Uterus (tissue), 4 donors: ENCODE results near the gene KRT6B. TPM values are rescaled to one million over a fixed set of nuclear protein-coding genes. Genes with fewer than 3 reads are reported as not detected.

Experiments used
- DNase-seq, 2 donors: peaks; one replicate each; pipeline ENCODE4 v3.0.0-alpha.2; 2019 to 2020
- H3K27ac ChIP-seq, 2 donors: fragments of 200-600 bp; sonication (generic); 1 replicate in 1 of 2; 2 replicates in 1 of 2; pipeline ENCODE4 v1.5.1; 2016 to 2018
- H3K27me3 ChIP-seq, 2 donors: fragments of 200-600 bp; sonication (generic); one replicate each; pipeline ENCODE4 v1.5.1; 2018 to 2019; ENCODE audit warnings: control low read depth in 1 of 2
- H3K36me3 ChIP-seq, 2 donors: fragments of 200-600 bp; sonication (generic); one replicate each; pipeline ENCODE4 v1.5.1; 2019; ENCODE audit warnings: control low read depth in 1 of 2
- H3K4me1 ChIP-seq, 2 donors: fragments of 200-600 bp; sonication (generic); one replicate each; pipeline ENCODE4 v1.5.1; 2018 to 2019; ENCODE audit warnings: control low read depth in 1 of 2
- H3K4me3 ChIP-seq, 2 donors: fragments of 200-600 bp; sonication (generic); 1 replicate in 1 of 2; 2 replicates in 1 of 2; pipeline ENCODE4 v1.5.1; 2018 to 2019; ENCODE audit warnings: mild to moderate bottlenecking in 1 of 2
- H3K9me3 ChIP-seq, 2 donors: fragments of 200-600 bp; sonication (generic); one replicate each; pipeline ENCODE4 v1.5.1; 2019; ENCODE audit warnings: control low read depth in 1 of 2
- POLR2A ChIP-seq, 2 donors: fragments of 450-650 bp; IDR thresholded peaks; one replicate each; pipeline ENCODE4 v1.6.1; 2016; ENCODE audit warnings: antibody characterized with exemption in 2 of 2, mild to moderate bottlenecking in 1 of 2, moderate library complexity in 1 of 2
- intact Hi-C: fragments of 100-400 bp; cut with DNase I; formaldehyde crosslinking; loops from one replicate; pipeline ENCODE4 v1.15.1; 2023; ENCODE audit warnings: low total_unique reads
- total RNA-seq, 4 donors: library from RNA; depleted of rRNA in 3 of 4; stranded (reverse); fragments of >200 nt in 3 of 4; gene quantifications; one replicate each; pipeline versions ENCODE4 v1.1.0 to v1.2.4, GENCODE V29; 2014 to 2023
- TF ChIP-seq, protein P1 (sequence below), 4 experiments: fragments of 200-600 bp in 2 of 4; fragments of 450-650 bp in 2 of 4; sonication (generic) in 2 of 4; IDR thresholded peaks; one replicate each; pipeline ENCODE4 v1.5.1; 2016 to 2019; ENCODE audit warnings: antibody characterized with exemption in 4 of 4, mild to moderate bottlenecking in 2 of 4, moderate library complexity in 1 of 4
- donor health status: DM: yes; HTN: yes; CAD: no.

Gene KRT6B
- total RNA-seq, 4 donors from 2014 or later = not detected

- Histone ChIP-seq H3K4me3 (no peak overlapping the region), H3K4me1 (no peaks in the 10 kb centered on the region), H3K36me3 (no peaks in the 10 kb centered on the region), H3K27ac (no peak overlapping the region), H3K9me3 (no peaks in the 10 kb centered on the region), H3K27me3 (no peaks in the 10 kb centered on the region)
- DNase-seq = no peak
- intact Hi-C loops = no loop called here
- TF ChIP-seq POLR2A (IDR thresholded peaks at IDR 0.05) = no peak
- TF ChIP-seq, protein P1, sequence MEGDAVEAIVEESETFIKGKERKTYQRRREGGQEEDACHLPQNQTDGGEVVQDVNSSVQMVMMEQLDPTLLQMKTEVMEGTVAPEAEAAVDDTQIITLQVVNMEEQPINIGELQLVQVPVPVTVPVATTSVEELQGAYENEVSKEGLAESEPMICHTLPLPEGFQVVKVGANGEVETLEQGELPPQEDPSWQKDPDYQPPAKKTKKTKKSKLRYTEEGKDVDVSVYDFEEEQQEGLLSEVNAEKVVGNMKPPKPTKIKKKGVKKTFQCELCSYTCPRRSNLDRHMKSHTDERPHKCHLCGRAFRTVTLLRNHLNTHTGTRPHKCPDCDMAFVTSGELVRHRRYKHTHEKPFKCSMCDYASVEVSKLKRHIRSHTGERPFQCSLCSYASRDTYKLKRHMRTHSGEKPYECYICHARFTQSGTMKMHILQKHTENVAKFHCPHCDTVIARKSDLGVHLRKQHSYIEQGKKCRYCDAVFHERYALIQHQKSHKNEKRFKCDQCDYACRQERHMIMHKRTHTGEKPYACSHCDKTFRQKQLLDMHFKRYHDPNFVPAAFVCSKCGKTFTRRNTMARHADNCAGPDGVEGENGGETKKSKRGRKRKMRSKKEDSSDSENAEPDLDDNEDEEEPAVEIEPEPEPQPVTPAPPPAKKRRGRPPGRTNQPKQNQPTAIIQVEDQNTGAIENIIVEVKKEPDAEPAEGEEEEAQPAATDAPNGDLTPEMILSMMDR (IDR thresholded peaks at IDR 0.05) = no peak
Observed at GRCh38 chr12:52433501-52434080, 18.4 kb downstream of the KRT6B start.

DNA sequence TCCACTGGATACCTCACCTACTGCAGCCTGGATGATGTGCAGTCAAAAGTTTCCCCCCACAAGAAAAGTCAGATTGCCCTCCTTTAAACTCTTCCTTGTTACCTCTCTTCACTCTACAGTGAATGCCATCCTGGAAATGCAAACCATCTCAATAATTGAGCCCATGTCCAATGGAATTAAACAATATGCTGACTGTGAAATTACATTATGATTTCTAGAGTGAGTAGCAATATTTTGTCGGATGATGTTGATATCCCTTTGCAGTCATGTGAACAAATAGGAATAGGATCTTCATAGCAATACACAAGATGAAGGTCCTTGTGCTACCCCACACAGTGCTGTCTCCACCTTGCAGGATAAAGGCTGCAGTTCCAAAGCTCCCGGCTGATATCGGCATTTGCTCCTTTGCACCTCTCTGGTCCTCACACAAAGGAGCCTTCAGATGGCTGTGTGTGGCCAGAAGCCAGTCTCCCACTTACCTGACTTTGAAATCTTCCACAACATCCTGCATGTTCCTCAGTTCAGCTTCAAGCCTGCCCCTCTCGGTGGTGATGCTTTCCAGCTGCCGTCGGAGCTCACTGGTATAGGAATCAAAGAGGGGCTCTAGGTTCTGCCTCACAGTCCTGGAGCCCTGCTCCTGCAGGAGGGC, 19.3 kb downstream of the KRT6B start:
- no peak for TF ChIP-seq POLR2A (IDR thresholded peaks at IDR 0.05)
- TF ChIP-seq, protein P1 (IDR thresholded peaks at IDR 0.05) = no peak
- no peaks in the 10 kb centered on the region for H3K36me3 ChIP-seq

DNA sequence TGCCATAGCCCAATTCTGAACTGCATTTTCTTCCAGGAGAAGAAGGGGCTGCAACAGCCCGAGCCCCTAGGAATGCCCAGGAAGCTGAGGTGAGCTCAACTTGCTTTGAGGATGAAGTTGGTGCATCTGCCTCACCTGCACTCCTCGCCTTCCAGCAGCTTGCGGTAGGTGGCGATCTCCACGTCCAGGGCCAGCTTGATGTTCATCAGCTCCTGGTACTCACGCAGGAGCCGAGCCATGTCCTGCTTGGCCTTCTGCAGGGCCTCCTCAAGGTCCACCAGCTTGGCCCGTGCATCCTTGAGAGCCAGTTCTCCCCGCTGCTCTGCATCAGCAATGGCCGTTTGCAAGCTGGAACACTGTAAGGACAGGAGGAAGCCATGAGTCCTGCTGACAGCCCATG, 23.8 kb downstream of the KRT6B start:
- Histone ChIP-seq H3K27me3 (no peaks in the 10 kb centered on the region), H3K4me3 (no peak overlapping the region), H3K4me1 (peaks cover 0 to 4% of the 10 kb centered on the region in 2 donors), H3K36me3 (no peaks in the 10 kb centered on the region), H3K9me3 (no peaks in the 10 kb centered on the region), H3K27ac (no peak overlapping the region)
- DNase-seq = no peak
- TF ChIP-seq POLR2A (IDR thresholded peaks at IDR 0.05) = no peak
- TF ChIP-seq, protein P1 (IDR thresholded peaks at IDR 0.05) = no peak
- intact Hi-C loops = no loop called here

More for the DNA sequence above, 19.3 kb downstream of the KRT6B start:
- H3K27me3 ChIP-seq = no peaks in the 10 kb centered on the region
- H3K27ac ChIP-seq = no peak overlapping the region
- H3K4me1 ChIP-seq = no peaks in the 10 kb centered on the region
- H3K9me3 ChIP-seq = no peaks in the 10 kb centered on the region
- intact Hi-C loops = no loop called here
- no peak for DNase-seq
- H3K4me3 ChIP-seq = no peak overlapping the region

DNA sequence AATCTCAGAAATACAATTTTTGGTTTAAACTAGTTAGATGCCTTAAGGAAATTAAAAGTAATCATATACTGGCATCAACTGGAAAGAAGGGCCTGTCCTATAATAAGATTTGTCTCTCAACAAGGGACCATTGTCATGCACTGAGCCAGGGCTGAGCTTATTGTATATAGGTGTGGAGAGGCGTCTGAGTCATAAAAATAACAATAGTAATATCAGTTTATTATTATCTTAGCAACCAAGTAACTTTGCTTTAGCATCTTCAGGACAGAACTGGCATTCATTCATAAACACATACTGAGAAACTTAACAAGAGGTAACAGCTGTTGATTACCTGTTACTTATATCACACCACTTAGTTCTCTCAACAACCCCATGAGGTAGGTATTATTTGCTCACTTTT, 24.9 kb downstream of the KRT6B start:
- intact Hi-C loops = no loop called here
- Histone ChIP-seq H3K36me3 (no peaks in the 10 kb centered on the region), H3K27me3 (no peaks in the 10 kb centered on the region), H3K4me1 (peaks cover 0 to 4% of the 10 kb centered on the region in 2 donors), H3K27ac (no peak overlapping the region), H3K4me3 (no peak overlapping the region), H3K9me3 (no peaks in the 10 kb centered on the region)
- no peak for TF ChIP-seq POLR2A (IDR thresholded peaks at IDR 0.05)
- TF ChIP-seq, protein P1 (IDR thresholded peaks at IDR 0.05) = no peak
- no peak for DNase-seq

DNA sequence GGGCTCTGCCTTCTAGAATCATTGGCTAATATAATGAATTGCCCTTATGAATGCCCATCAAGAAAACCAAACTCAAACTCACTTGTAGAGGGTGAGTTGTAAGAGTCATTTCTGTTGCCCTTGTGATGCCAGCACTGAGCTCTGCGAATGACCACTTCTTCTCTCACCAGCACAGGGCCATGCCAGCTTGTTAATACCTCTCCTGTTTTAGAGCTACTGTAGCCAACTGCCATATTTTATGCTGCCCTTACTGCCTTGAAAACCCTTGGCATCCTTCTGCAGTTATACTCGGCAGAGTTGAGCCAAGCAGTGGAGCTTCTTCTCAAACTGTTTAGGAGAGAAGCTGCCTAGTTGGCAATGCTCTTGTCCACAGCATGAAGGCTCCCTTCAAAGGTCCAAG, 25.9 kb downstream of the KRT6B start:
- Histone ChIP-seq H3K4me3 (no peak overlapping the region), H3K36me3 (no peaks in the 10 kb centered on the region), H3K9me3 (no peaks in the 10 kb centered on the region), H3K4me1 (peaks cover 0 to 4% of the 10 kb centered on the region in 2 donors), H3K27me3 (no peaks in the 10 kb centered on the region), H3K27ac (no peak overlapping the region)
- TF ChIP-seq, protein P1 (IDR thresholded peaks at IDR 0.05) = no peak
- no peak for TF ChIP-seq POLR2A (IDR thresholded peaks at IDR 0.05)
- intact Hi-C loops = no loop called here
- DNase-seq = no peak
